ENCODE results near the gene RASGEF1C. TPM values are rescaled to one million over a fixed set of nuclear protein-coding genes. Genes with fewer than 3 reads are reported as not detected.

RASGEF1C gene
- total and polyA plus RNA-seq, 2 of the 13 experiments (the other 11 are each of a cell fraction or from before 2014, with no cell fraction given) = not detected

GRCh38 chr5:180071531-180072255 is 137.3 kb downstream of the RASGEF1C start, which contains the start of gene RNF130 (continued):
- TF ChIP-seq ZIK1 (CRISPR knock-in tag; IDR thresholded peaks at IDR 0.05; ENCODE audit: borderline replicate concordance, low read depth) (peak; percentile 97; the same call in 1 of the 2 replicates), ZNF564 (CRISPR knock-in tag; IDR thresholded peaks at IDR 0.05) (peak; percentile 95), ZFY (CRISPR knock-in tag; IDR thresholded peaks at IDR 0.05) (peak; percentile 88), ADNP (CRISPR knock-in tag; IDR thresholded peaks at IDR 0.05) (no peak), ZNF720 (CRISPR knock-in tag; IDR thresholded peaks at IDR 0.05) (peak; percentile 87; the same call in 1 of the 2 replicates), RBFOX2 (IDR thresholded peaks at IDR 0.05; ENCODE audit: low read depth, low read length) (peak; percentile 94), ZNF33B (CRISPR knock-in tag; IDR thresholded peaks at IDR 0.05) (peak; percentile 99), GABPA (IDR thresholded peaks at IDR 0.05; ENCODE audit: low read depth, low read length) (no peak), GABPA (CRISPR knock-in tag; IDR thresholded peaks at IDR 0.05; ENCODE audit: low read depth) (no peak), TCF7L2 (IDR thresholded peaks at IDR 0.05; ENCODE audit: low read depth, low read length) (no peak), ZFAT (CRISPR knock-in tag; conservative IDR thresholded peaks at IDR 0.05) (no peak; the same call in 1 of the 2 replicates), KAT2B (IDR thresholded peaks at IDR 0.05; ENCODE audit: borderline replicate concordance, low read depth, low read length) (no peak), ZNF335 (CRISPR knock-in tag; IDR thresholded peaks at IDR 0.05) (peak; percentile 81), EED (CRISPR knock-in tag; IDR thresholded peaks at IDR 0.05) (peak; percentile 97), MTF2 (CRISPR knock-in tag; IDR thresholded peaks at IDR 0.05; ENCODE audit: borderline replicate concordance) (peak; percentile 75; the same call in 1 of the 2 replicates), MYNN (CRISPR knock-in tag; IDR thresholded peaks at IDR 0.05; ENCODE audit: low read depth) (no peak), TAF15 (IDR thresholded peaks at IDR 0.05; ENCODE audit: low read depth, low read length, poor library complexity, severe bottlenecking) (no peak), ZNF816 (CRISPR knock-in tag; IDR thresholded peaks at IDR 0.05; ENCODE audit: borderline replicate concordance) (peak; percentile 88; the same call in 1 of the 2 replicates), SKI (IDR thresholded peaks at IDR 0.05; ENCODE audit: partially characterized antibody) (peak; percentile 87), ETV6 (CRISPR knock-in tag; conservative IDR thresholded peaks at IDR 0.05) (peak; percentile 97), FOXA1 (IDR thresholded peaks at IDR 0.05) (no peak), FOXA1 (CRISPR knock-in tag; IDR thresholded peaks at IDR 0.05) (peak; percentile 34; the same call in 1 of the 2 replicates), CSRNP1 (CRISPR knock-in tag; IDR thresholded peaks at IDR 0.05) (peak; percentile 96), ZBTB44 (CRISPR knock-in tag; IDR thresholded peaks at IDR 0.05) (peak; percentile 94; the same call in 1 of the 2 replicates), SRY (CRISPR knock-in tag; IDR thresholded peaks at IDR 0.05) (peak; percentile 100), CEBPZ (IDR thresholded peaks at IDR 0.05; ENCODE audit: low read length) (no peak)
